RWPE1 (cell line): ENCODE data around the gene COPS4.
"Not testable (repeated sequence)": the region's sequence is repeated elsewhere in the genome, so short reads cannot be mapped to it uniquely, and the experiment has no call there.

Experiments
- CTCF ChIA-PET: fragments of 350-600 bp; sonication (Branson Sonifier 250); formaldehyde crosslinking; extraction: SDS; loops from one replicate; lab custom pipeline; 2021; lab: Yijun Ruan, JAX
- POLR2A ChIA-PET: fragments of 400-600 bp; formaldehyde crosslinking; extraction: SDS; loops from one replicate; lab custom pipeline; 2020; ENCODE audit warnings: antibody characterized with exemption; ENCODE audit not compliant: low non-redundant PET; lab: Yijun Ruan, JAX
- DNase-seq: peaks from one replicate; pipeline ENCODE4 v3.0.0; 2012; ENCODE audit warnings: low spot score
- H3K27ac ChIP-seq: fragments of 450-650 bp; 2 replicates; pipeline ENCODE4 v1.5.1; 2017
- CTCF ChIP-seq: fragments of 450-650 bp; conservative IDR thresholded peaks from 2 replicates; pipeline ENCODE4 v1.5.1; 2017; ENCODE audit warnings: low read depth, mild to moderate bottlenecking

The COPS4 gene

GRCh38 chr4:83110970-83111750 lies 76.2 kb downstream of the COPS4 start:
- CTCF ChIA-PET: interaction anchor here (0.5 to 0.7 kb wide), 5 partner anchors 16 to 603 kb away, joined by 3 to 5 read pairs (median 3); no protein-coding TSS in a partner anchor
- no peak for DNase-seq
- POLR2A ChIA-PET: no interaction called here
- TF ChIP-seq CTCF: no peak
- H3K27ac ChIP-seq: peak overlapping the region; percentile 81

GRCh38 chr4:83111751-83112141 lies 76.8 kb downstream of the COPS4 start:
- CTCF ChIA-PET: interaction anchor here (0.5 to 0.7 kb wide), 2 partner anchors 113 to 603 kb away, joined by 3 read pairs; no protein-coding TSS in a partner anchor
- H3K27ac ChIP-seq, POLR2A ChIA-PET, DNase-seq: not testable (repeated sequence)

- no peak for TF ChIP-seq CTCF
- CTCF ChIA-PET: no interaction called here
- POLR2A ChIA-PET: no interaction called here
- no peak for DNase-seq
- H3K27ac ChIP-seq: no peak overlapping the region
These were observed 77.2 kb downstream of the COPS4 start for GRCh38 chr4:83112231-83112630.

- no peak overlapping the region for H3K27ac ChIP-seq
- no peak for DNase-seq
- CTCF ChIA-PET: interaction anchor here (0.9 to 1.5 kb wide), 2 partner anchors 78 to 100 kb away, joined by 3 read pairs; partner anchors contain the start of gene COPS4
These were observed 77.9 kb downstream of the COPS4 start for GRCh38 chr4:83112678-83113428.

GRCh38 chr4:83113429-83113786 lies 78.4 kb downstream of the COPS4 start:
- POLR2A ChIA-PET: no interaction called here
- CTCF ChIA-PET: interaction anchor here (0.9 to 1.5 kb wide), 2 partner anchors 78 to 100 kb away, joined by 3 read pairs; partner anchors contain the start of gene COPS4

More at GRCh38 chr4:83112678-83113428, 77.9 kb downstream of the COPS4 start:
- POLR2A ChIA-PET: no interaction called here
- no peak for TF ChIP-seq CTCF

GRCh38 chr4:83114576-83114975 lies 79.6 kb downstream of the COPS4 start, which contains the start of gene PLAC8:
PLAC8 (minus strand) TSS chr4:83114729; CDS start chr4:83107921, 6,808 bp downstream.
- CTCF ChIA-PET: interaction anchor here (1.5 kb wide), 1 partner anchor 79 kb away, joined by 3 read pairs; the partner anchor contains the start of gene COPS4
- peak; percentile 19 for DNase-seq
- POLR2A ChIA-PET: interaction anchor here (0.6 kb wide), 1 partner anchor 74 kb away, joined by 3 read pairs; no protein-coding TSS in a partner anchor
- TF ChIP-seq CTCF: no peak
- H3K27ac ChIP-seq: no peak within 1 kb of the TSS

More at GRCh38 chr4:83113429-83113786, 78.4 kb downstream of the COPS4 start:
- no peak for TF ChIP-seq CTCF
- no peak overlapping the region for H3K27ac ChIP-seq
- DNase-seq: no peak
